GM10248 (cell line): ENCODE measurements around the gene TARBP1.

Experiments
- CTCF ChIA-PET: fragments of 300-600 bp; sonication (Branson Sonifier 250); formaldehyde crosslinking; extraction: SDS; loops from one replicate; lab custom pipeline; 2021; ENCODE audit warnings: antibody characterized with exemption; lab: Yijun Ruan, JAX
- POLR2A ChIA-PET: fragments of 350-650 bp; sonication (Branson Sonifier 250); formaldehyde crosslinking; extraction: SDS; loops from one replicate; lab custom pipeline; 2020; ENCODE audit warnings: antibody characterized with exemption; lab: Yijun Ruan, JAX
- DNase-seq: peaks from one replicate; pipeline ENCODE4 v3.0.0; 2012; ENCODE audit errors: extremely low spot score
- TF ChIP-seq, protein P1 (sequence below): IDR thresholded peaks from 2 replicates; pipeline ENCODE4 v1.5.1; 2012; ENCODE audit warnings: mild to moderate bottlenecking, low read depth; ENCODE audit errors: extremely low read depth, missing control alignments, control extremely low read depth

Gene TARBP1

DNA sequence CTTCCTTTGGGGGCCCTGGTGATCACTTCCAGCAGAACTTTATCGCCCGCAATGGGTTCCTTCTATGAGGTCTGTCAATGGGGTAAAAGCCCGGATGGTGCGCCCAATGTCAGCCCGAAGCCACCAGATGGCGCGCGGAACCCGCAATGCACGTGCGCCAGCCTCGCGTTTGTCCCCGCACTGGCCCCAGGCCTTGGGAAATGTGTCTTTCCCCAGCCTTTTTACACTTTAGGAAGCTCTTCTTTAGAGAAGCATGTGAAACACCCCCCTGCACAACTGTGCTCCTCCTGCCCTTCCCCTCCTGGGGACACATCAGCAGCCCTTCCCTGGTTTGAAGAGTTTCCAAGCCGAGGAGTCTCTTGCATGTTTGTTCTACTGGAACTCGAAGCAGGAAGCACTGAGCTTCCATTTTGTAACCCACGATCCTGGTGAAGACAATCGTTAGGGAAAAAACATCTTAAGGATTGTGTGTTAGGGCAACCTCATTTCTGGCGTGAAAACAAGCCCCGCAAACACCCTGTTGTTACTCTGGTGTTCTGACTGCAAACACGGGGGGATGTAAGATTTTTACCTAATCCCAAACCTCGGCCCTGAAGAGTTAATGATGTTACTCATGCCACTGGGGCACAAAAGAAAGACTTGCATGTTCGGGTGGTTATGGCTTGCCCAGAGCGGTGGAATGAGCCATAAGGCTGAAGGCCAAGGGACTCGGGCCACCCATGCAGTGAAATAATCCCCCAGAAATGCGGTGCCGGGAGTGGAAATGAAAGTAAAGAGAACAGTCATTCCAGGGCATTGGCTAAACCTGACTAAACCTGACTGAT is 20.4 kb upstream of the TARBP1 start:
- TF ChIP-seq, protein P1, sequence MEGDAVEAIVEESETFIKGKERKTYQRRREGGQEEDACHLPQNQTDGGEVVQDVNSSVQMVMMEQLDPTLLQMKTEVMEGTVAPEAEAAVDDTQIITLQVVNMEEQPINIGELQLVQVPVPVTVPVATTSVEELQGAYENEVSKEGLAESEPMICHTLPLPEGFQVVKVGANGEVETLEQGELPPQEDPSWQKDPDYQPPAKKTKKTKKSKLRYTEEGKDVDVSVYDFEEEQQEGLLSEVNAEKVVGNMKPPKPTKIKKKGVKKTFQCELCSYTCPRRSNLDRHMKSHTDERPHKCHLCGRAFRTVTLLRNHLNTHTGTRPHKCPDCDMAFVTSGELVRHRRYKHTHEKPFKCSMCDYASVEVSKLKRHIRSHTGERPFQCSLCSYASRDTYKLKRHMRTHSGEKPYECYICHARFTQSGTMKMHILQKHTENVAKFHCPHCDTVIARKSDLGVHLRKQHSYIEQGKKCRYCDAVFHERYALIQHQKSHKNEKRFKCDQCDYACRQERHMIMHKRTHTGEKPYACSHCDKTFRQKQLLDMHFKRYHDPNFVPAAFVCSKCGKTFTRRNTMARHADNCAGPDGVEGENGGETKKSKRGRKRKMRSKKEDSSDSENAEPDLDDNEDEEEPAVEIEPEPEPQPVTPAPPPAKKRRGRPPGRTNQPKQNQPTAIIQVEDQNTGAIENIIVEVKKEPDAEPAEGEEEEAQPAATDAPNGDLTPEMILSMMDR, result peak; percentile 87
- ChIA-PET POLR2A (interaction anchor here (0.7 kb wide), 2 partner anchors 104 to 112 kb away, joined by 3 read pairs; no protein-coding TSS in a partner anchor), CTCF (interaction anchor here (0.6 to 4.3 kb wide), 42 partner anchors 10 to 1015 kb away, joined by 3 to 46 read pairs (median 4); partner anchors contain the start of gene TARBP1)
- DNase-seq, result peak; percentile 78

GRCh38 chr1:234498448-234499118 is 19.6 kb upstream of the TARBP1 start:
- POLR2A ChIA-PET, result no interaction called here
- TF ChIP-seq, protein P1, result no peak
- no peak for DNase-seq
- CTCF ChIA-PET, result interaction anchor here (0.8 to 4.3 kb wide), 21 partner anchors 11 to 1015 kb away, joined by 3 to 46 read pairs (median 4); partner anchors contain the start of gene TARBP1

- ChIA-PET CTCF (interaction anchor here (1.3 to 4.3 kb wide), 3 partner anchors 10 to 919 kb away, joined by 3 to 46 read pairs (median 16); no protein-coding TSS in a partner anchor), POLR2A (interaction anchor here (0.6 kb wide), 1 partner anchor 197 kb away, joined by 7 read pairs; no protein-coding TSS in a partner anchor)
- no peak for DNase-seq
- TF ChIP-seq, protein P1, result no peak
Observed at GRCh38 chr1:234497589-234497988, 18.6 kb upstream of the TARBP1 start.

GRCh38 chr1:234495231-234495990 is 16.4 kb upstream of the TARBP1 start:
- TF ChIP-seq, protein P1, result no peak
- DNase-seq, result peak; percentile 57
- CTCF ChIA-PET, result interaction anchor here (0.9 to 2.3 kb wide), 13 partner anchors 10 to 922 kb away, joined by 3 to 26 read pairs (median 4); no protein-coding TSS in a partner anchor
- POLR2A ChIA-PET, result interaction anchor here (0.6 to 0.9 kb wide), 4 partner anchors 228 to 580 kb away, joined by 3 to 5 read pairs (median 4); no protein-coding TSS in a partner anchor

- POLR2A ChIA-PET, result no interaction called here
- CTCF ChIA-PET, result no interaction called here
- TF ChIP-seq, protein P1, result no peak
- no peak for DNase-seq
Observed at GRCh38 chr1:234494049-234494448, 15.1 kb upstream of the TARBP1 start.
